Mononuclear cell (primary cell): ENCODE measurements around the gene ZNF793. TPM values are rescaled to one million over a fixed set of nuclear protein-coding genes. Genes with fewer than 3 reads are reported as not detected.

ENCODE experiments used
- H3K27me3 ChIP-seq: 2 replicates; pipeline ENCODE4 v1.6.0; 2011; ENCODE audit warnings: low read length, control low read depth; ENCODE audit not compliant: insufficient read depth
- H3K4me1 ChIP-seq: 2 replicates; pipeline ENCODE4 v1.5.1; 2011; ENCODE audit warnings: mild to moderate bottlenecking, low read length, control low read depth; ENCODE audit not compliant: insufficient read depth
- H3K4me3 ChIP-seq: 2 replicates; pipeline ENCODE4 v1.5.1; 2011; ENCODE audit warnings: mild to moderate bottlenecking, low read length, moderate library complexity
- H3K9me3 ChIP-seq: 2 replicates; pipeline ENCODE4 v1.5.1; 2011; ENCODE audit warnings: low read depth, mild to moderate bottlenecking, control low read depth, low read length
- total RNA-seq: library from RNA; depleted of rRNA; stranded (reverse); fragments of >200 nt; gene quantifications from one replicate; pipeline ENCODE4 v1.2.3, GENCODE V29; 2012

The ZNF793 gene
- total RNA-seq = 2.8 TPM

- peaks cover 6% of the 10 kb centered on the region for H3K9me3 ChIP-seq
- H3K4me1 ChIP-seq = peaks cover 18% of the 10 kb centered on the region
- H3K4me3 ChIP-seq = peak within 1 kb of the TSS; percentile 57
- no peaks in the 10 kb centered on the region for H3K27me3 ChIP-seq
Measured at GRCh38 chr19:37506387-37507166, at the start of gene ZNF793. ZNF793 (plus strand) TSS chr19:37506939; CDS start chr19:37523440, 16,501 bp downstream.

GRCh38 chr19:37466277-37466797 is 40.4 kb upstream of the ZNF793 start:
- Histone ChIP-seq H3K4me1 (peaks cover 37% of the 10 kb centered on the region), H3K4me3 (peak overlapping the region; percentile 80), H3K9me3 (peaks cover 21% of the 10 kb centered on the region), H3K27me3 (no peaks in the 10 kb centered on the region)

GRCh38 chr19:37466798-37467607 is 39.7 kb upstream of the ZNF793 start, which contains the start of gene ZNF569:
ZNF569 (minus strand) TSS chr19:37467444; CDS start chr19:37444921, 22,523 bp downstream.
- peaks cover 16% of the 10 kb centered on the region for H3K9me3 ChIP-seq
- peaks cover 37% of the 10 kb centered on the region for H3K4me1 ChIP-seq
- H3K27me3 ChIP-seq = no peaks in the 10 kb centered on the region
- peak within 1 kb of the TSS; percentile 80 for H3K4me3 ChIP-seq

DNA sequence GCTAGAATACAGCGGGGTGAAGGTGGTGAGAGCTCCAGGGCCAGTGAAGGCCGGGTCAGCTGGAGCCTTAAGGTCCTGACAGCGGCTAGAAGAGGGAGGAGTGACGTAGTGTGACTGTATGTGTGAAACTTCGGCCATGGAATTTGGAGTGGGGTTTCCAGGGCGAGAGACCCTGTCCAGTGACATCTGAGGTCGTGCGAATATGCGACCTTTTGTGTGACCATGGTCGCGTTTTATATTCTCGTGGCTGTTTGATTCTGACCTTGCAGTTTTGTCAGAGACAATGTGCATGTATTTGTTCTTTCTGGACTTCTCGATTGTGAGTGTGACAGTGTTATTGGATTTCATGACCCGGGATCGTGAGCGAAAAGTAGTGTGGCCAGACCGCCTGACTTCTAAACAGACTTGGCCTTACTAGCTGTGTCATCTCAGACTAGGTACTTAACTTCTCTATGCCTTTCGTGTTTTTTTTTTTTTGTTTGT is 39.1 kb upstream of the ZNF793 start:
- Histone ChIP-seq H3K4me1 (peaks cover 37% of the 10 kb centered on the region), H3K4me3 (peak overlapping the region; percentile 80), H3K9me3 (peaks cover 9% of the 10 kb centered on the region), H3K27me3 (no peaks in the 10 kb centered on the region)

- Histone ChIP-seq H3K4me1 (peaks cover 37% of the 10 kb centered on the region), H3K9me3 (peaks cover 11% of the 10 kb centered on the region), H3K27me3 (no peaks in the 10 kb centered on the region), H3K4me3 (peak within 1 kb of the TSS; percentile 65)
Measured at GRCh38 chr19:37468961-37469777, 37.6 kb upstream of the ZNF793 start, which contains the start of gene ZNF570. ZNF570 (plus strand) TSS chr19:37469356; CDS start chr19:37470355, 999 bp downstream.

DNA sequence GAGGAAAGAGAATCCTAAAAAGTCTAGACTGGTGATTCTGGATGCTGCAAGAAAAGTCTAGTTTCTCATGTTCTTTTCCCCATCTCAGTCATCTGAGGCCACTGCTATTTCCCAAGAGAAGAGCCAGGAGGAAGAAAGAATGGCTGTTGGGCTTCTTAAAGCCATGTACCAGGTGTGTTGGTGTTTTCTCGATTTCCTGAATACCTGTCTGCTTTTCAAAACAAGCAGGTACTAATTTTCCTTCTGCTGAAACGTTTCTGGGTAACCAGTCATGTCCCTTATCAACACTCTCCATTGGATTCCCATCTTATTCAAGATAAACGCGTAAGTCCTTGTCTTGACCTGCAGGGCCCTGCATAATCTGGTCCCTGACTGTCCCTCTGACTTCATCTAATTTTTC is 36.5 kb upstream of the ZNF793 start:
- Histone ChIP-seq H3K9me3 (peaks cover 12% of the 10 kb centered on the region), H3K4me1 (peaks cover 37% of the 10 kb centered on the region), H3K27me3 (no peaks in the 10 kb centered on the region), H3K4me3 (no peak overlapping the region)

GRCh38 chr19:37472165-37472564 is 34.6 kb upstream of the ZNF793 start:
- Histone ChIP-seq H3K4me3 (no peak overlapping the region), H3K9me3 (peaks cover 21% of the 10 kb centered on the region), H3K27me3 (no peaks in the 10 kb centered on the region), H3K4me1 (peaks cover 28% of the 10 kb centered on the region)

DNA sequence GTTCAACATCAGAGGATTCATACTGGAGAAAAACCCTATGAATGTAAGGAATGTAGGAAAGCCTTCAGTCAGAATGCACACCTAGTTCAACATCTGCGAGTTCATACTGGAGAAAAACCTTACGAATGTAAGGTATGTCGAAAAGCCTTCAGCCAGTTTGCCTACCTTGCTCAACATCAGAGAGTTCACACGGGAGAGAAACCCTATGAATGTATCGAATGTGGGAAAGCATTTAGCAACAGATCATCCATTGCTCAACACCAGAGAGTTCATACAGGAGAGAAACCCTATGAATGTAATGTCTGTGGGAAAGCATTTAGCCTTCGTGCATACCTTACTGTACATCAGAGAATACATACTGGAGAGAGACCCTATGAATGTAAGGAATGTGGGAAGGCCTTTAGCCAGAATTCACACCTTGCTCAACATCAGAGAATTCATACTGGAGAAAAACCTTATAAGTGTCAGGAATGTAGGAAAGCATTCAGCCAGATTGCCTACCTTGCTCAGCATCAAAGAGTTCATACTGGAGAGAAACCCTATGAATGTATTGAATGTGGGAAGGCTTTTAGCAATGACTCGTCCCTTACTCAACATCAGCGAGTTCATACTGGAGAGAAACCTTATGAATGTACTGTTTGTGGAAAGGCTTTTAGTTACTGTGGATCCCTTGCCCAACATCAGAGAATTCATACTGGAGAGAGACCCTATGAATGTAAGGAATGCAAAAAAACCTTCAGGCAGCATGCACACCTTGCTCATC is 22.2 kb upstream of the ZNF793 start:
- Histone ChIP-seq H3K4me1 (no peaks in the 10 kb centered on the region), H3K27me3 (no peaks in the 10 kb centered on the region), H3K9me3 (peaks cover 95% of the 10 kb centered on the region), H3K4me3 (no peak overlapping the region)

DNA sequence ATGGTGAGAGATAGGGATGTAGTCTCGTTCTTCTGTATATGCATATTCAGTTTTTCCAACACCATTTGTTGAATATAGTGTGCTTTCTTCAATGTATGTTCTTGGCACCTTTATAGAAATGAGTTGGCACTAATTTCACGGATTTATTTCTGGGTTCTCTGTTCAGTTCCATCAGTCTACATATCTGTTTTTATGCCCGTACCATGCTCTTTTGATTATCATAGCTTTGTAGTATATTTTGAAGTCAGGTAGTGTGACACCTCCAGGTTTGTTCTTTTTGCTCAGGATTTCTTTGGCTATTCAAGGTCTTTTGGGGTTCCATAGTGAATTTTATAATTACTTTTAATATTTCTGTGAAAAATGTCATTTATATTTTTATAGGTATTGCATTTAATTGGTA is 14.5 kb upstream of the ZNF793 start:
- Histone ChIP-seq H3K4me1 (no peaks in the 10 kb centered on the region), H3K4me3 (no peak overlapping the region), H3K27me3 (no peaks in the 10 kb centered on the region), H3K9me3 (peaks cover 56% of the 10 kb centered on the region)

DNA sequence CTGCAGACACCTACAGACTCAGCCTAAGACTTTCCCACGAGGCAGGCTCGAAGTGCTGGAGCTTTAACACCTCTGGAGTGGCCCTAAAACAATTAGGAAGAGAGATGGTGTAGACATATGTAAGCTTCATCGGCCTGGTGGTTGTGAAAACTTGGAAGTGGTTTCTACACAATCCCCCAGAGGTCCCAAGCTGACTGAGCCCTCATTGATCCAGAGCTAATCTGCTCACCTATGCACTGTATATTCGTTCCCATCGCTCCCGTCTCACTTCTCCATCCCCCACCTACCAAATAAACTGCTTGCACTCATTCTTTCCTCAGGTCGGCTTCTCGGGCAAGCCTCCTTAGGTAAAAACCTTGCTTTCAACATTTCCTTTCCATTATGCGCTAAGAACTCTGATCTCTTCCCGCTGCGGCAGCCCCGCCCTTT is 767 bp upstream of the ZNF793 start:
- H3K9me3 ChIP-seq = peaks cover 6% of the 10 kb centered on the region
- H3K4me3 ChIP-seq = peak overlapping the region; percentile 57
- peaks cover 18% of the 10 kb centered on the region for H3K4me1 ChIP-seq
- no peaks in the 10 kb centered on the region for H3K27me3 ChIP-seq

DNA sequence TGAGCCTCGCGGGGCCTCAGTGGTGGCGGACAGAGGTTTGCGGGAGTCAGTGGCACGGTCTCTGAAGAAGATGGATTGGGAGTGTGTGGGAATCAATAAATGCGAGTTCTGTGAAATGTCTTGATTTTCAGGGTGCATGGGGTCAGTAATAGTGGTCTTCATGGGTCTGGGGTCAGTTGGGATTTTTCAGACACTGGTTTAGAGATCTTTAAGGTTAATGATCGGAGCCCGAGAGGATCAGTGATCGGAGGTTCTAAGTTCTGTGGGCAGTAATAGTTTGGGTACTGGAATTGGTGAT is 377 bp downstream of the ZNF793 start:
- peak overlapping the region; percentile 57 for H3K4me3 ChIP-seq
- no peaks in the 10 kb centered on the region for H3K27me3 ChIP-seq
- peaks cover 6% of the 10 kb centered on the region for H3K9me3 ChIP-seq
- H3K4me1 ChIP-seq = peaks cover 18% of the 10 kb centered on the region

GRCh38 chr19:37511186-37511585 is 4.4 kb downstream of the ZNF793 start:
- Histone ChIP-seq H3K27me3 (no peaks in the 10 kb centered on the region), H3K4me1 (peaks cover 8% of the 10 kb centered on the region), H3K4me3 (no peak overlapping the region), H3K9me3 (peaks cover 14% of the 10 kb centered on the region)

DNA sequence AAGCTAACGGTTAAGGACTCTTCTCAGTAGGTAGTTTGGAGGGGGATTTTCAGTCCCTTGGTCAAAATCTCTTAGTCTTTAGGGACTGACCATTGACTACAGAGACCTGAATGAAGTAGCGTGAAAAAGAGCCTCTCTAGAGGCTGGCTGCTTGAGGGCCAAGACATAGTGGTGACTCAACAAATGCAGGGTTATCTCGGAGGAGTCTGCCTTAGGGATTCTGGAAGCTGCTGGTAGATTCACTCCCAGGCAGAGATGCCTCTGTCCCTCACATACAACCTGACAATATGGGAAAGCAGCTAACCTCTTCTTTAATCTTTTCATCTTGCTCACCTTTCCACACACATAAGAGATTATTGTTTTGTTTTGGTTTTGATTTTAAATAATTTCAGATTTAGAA is 5.1 kb downstream of the ZNF793 start:
- peaks cover 8% of the 10 kb centered on the region for H3K4me1 ChIP-seq

DNA sequence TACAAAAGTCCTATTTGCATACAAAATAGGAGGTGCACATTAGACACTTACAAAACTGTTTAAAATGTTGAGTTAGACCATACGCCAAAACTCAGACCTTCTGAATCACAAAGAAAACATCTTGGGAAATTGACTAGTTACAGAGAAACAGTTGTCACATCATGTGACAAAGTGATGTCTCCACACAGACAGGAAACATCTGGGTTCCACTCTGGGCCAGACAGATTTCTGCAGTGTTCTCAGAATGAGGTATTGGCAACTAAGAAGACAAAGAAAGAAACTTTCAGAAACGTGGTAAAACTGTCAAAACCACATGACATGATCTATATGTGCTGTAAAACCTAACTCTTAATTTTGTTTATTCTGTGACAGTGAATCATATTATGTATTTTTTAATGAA is 6.7 kb downstream of the ZNF793 start:
- H3K4me3 ChIP-seq = no peak overlapping the region

More for the DNA sequence above, 5.1 kb downstream of the ZNF793 start:
- no peaks in the 10 kb centered on the region for H3K27me3 ChIP-seq
- peaks cover 15% of the 10 kb centered on the region for H3K9me3 ChIP-seq
- H3K4me3 ChIP-seq = no peak overlapping the region

More for the DNA sequence above, 6.7 kb downstream of the ZNF793 start:
- Histone ChIP-seq H3K27me3 (no peaks in the 10 kb centered on the region), H3K9me3 (peaks cover 12% of the 10 kb centered on the region), H3K4me1 (no peaks in the 10 kb centered on the region)
